T47D (cell line): Measurements from ENCODE around the gene RBM24.
A peak's percentile ranks its signal among the peaks of the same experiment; 100 is the strongest.
"Not testable (repeated sequence)": the region's sequence is repeated elsewhere in the genome, so short reads cannot be mapped to it uniquely, and the experiment has no call there.

ENCODE experiments used
- DNase-seq, 2 experiments: peaks; one replicate each; pipeline versions ENCODE4 v3.0.0 to v3.0.0-alpha.2; 2011 to 2012; ENCODE audit warnings: low read depth in 1 of 2, low spot score in 1 of 2
- JUND ChIP-seq: IDR thresholded peaks from 2 replicates; pipeline ENCODE4 v1.6.1; 2012; ENCODE audit warnings: low read depth
- in situ Hi-C: cut with HindIII; loops from 2 replicates; pipeline ENCODE4 v1.10.0; 2016; ENCODE audit warnings: low sequenced_read_pairs, low pct_unique_long_range_greater_than_20kb

The RBM24 gene

DNA sequence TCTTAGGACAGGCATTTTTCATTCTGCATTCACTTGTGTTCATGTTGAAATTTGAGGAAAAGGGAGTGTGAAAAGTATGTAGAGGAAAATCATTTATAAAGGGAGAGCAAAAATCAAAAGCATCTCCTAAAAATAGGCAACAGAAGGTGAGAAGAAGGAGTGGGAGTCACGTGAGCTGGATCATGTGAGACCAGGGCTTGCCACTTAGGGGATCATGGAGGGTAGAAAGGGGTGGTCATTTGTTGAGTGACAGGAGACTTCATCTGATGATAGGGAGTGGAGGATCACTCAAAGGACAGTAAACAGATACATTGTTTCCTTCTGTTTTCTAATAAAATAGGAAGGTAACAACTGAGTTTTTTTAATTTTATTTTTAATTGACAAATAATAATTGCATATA lies 17.1 kb downstream of the RBM24 start:
- no peak for TF ChIP-seq JUND

DNA sequence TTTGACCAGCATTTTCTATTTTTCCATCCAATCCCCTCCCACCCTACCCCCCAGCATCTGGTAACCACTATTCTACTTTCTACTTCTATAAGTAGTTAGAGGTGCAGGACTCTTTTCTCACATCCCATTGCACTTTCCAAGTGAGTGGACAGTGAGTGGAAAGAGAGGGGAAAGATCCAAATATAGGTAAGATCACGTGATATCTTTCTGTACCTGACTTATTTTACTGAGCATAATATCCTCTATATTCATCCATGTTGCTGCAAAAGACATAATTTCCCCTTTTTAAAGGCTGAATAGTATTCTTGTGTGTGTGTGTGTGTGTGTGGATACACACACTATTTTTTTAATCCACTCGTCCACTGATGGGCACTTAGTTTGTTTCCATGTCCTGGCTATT lies 18.1 kb downstream of the RBM24 start:
- in situ Hi-C loops, result no loop called here
- DNase-seq, result no peak
- no peak for TF ChIP-seq JUND

More for the DNA sequence above, 17.1 kb downstream of the RBM24 start:
- in situ Hi-C loops, result no loop called here
- DNase-seq, result no peak

DNA sequence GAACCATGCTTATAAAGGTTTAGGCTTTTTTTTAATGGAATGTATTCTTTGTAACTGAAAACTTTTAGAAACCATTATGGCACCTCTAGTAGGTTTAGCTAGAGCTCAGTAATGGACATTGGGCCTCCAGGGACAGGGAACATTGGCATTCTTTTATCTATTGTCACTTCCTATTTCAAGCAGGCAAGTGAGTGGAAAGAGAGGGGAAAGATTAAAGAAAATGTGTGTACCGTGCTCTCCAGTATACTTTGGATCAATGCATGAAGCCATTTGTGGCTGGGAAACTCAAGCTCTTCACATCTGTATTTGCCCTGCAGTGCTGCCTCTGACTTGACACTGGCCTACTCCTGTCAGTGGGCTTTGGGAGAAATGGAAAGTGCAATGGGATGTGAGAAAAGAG lies 18.6 kb downstream of the RBM24 start:
- DNase-seq, result no peak
- in situ Hi-C loops, result no loop called here
- no peak for TF ChIP-seq JUND

DNA sequence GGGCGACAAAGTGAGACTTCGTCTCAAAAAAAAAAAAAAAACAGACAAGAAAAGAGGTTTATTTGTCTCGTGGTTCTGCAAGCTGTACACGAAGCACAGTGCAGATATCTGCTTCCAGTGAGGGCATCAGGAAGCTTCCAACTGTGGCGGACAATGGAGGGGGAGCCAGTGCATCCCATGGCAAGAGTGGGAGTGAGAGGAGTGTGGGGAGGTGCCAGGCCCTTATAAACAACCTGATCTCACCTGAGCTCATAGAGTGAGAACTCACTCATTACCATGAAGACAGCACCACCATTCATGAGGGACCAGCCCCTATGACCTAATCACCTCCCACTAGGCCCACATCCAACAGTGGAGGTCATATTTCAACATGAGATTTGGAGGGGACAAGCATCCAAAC lies 19.5 kb downstream of the RBM24 start:
- no peak for DNase-seq
- TF ChIP-seq JUND, result no peak
- in situ Hi-C loops, result no loop called here

DNA sequence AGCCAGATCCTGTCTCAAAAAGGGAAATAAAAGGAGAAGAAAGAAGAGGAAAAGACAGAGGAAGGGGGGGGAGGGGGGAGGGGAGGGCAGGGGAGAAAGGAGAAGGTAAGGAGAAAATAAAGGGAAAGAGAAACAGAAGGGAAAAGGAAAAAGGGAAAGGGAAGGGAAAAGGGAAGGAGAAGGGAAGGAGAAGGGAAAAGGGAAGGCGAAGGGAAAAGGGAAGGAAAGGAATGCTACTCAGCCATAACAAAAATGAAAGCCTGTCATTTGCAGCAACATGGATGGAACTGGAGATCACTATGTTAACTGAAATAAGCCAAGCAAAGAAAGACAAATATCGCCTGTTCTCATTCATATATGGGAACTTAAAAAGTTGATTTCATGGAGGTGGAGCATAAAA lies 22.3 kb downstream of the RBM24 start:
- DNase-seq, result no peak
- no peak for TF ChIP-seq JUND
- in situ Hi-C loops, result no loop called here

DNA sequence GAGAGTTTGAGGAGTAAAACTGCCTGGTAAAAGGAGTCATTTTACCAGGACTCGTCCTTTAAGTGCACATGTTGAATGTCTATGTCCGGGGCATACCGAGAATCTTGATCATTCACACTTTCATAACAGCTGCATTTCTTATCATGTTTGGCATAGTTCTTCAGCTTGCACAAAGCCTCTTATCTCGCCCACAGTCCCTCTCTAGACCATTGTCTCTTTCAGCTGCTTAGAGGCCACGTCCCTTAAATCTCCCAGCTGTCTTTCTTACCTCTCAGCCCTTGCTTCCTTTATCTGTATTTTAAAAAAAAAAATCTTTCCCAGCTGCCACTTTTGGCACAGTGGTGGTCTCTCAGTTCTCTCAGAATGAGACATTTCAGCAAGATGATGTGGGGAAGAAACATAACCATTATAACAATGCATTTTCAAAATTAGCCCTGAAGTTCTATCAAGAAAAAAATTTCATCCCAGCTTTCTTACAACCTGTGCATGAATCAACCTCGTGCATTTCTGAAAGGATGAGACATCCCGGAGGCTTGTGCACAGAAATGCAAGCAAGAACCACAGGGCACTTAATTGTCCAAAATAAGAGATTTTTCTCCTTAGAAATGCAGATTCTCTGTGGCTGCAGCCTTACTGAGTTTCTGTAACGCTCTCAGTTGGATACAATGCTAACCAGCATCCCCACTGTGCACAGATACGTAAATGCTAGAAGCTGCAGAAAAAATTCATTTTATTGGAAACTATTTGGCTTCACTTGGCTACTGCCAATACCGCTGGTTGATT lies 24.2 kb downstream of the RBM24 start:
- no peak for DNase-seq
- no peak for TF ChIP-seq JUND
- in situ Hi-C loops, result no loop called here

DNA sequence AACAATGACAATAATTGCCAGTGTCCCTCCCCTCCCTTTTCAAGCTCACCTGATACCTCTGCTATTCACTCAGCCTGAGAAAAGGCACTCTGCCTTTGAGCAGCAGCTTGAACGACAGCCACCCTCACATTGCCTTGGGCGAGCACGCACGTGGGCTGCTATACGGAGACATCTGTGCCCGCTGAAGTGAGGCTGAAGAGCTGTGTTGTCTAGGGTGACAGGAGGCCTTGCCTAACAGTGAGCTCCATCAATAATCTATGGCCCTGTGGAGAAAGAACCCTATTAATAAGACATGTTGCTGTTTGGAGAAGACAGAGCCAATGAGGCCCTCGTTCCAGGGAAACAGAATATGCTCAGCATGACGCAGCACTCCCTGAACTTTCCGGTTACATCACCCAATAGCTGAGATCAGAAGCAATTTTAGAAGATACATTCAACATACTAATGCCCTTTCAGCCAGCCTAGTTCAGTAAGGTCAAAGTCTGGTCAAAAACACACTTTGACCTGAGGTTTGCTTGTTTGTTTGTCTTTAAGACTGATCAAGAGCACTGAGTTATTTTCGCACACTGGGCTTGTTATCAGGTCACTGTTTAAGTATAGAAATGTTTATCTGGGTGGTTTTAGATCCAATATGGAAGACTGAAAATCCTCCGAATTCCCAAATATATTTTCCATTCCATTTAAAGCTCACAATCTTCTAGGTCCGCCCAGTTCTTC lies 30.6 kb downstream of the RBM24 start:
- no peak for DNase-seq
- in situ Hi-C loops, result no loop called here
- TF ChIP-seq JUND, result no peak

DNA sequence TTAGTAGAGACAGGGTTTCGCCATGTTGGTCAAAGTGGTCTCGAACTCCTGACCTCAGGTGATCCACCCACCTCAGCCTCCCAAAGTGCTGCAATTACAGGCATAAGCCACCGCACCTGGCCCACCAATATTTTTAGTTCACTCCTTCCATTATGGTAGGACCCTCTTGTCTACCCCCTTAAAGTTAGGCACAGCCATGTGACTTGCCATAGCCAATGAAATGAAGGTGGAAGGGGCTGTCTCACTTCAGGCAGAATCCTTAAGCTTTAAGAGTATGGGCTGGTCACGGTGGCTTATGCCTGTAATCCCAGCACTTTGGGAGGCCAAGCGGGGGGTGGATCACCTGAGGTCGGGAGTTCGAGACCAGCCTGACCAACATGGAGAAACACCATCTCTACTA lies 32.1 kb downstream of the RBM24 start:
- in situ Hi-C loops, DNase-seq: not testable (repeated sequence)

DNA sequence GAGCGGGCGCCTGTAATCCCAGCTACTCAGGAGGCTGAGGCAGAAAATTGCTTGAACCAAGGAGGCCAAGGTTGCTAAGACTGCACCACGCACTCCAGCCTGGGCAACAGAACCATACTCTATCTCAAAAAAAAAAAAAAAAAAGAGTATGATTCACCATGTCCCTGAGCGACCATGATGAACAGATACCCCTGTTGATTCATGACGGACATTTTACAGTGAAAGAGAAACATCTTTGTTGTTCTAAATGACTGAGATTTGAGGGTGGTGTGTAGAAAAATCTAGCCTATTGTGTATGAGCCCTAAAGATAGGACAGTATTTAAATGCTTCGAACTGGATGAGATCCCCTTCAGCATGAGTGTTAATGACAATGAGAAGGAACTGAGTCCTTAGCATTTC lies 32.8 kb downstream of the RBM24 start:
- TF ChIP-seq JUND, result no peak
- in situ Hi-C loops, result no loop called here
- no peak for DNase-seq

DNA sequence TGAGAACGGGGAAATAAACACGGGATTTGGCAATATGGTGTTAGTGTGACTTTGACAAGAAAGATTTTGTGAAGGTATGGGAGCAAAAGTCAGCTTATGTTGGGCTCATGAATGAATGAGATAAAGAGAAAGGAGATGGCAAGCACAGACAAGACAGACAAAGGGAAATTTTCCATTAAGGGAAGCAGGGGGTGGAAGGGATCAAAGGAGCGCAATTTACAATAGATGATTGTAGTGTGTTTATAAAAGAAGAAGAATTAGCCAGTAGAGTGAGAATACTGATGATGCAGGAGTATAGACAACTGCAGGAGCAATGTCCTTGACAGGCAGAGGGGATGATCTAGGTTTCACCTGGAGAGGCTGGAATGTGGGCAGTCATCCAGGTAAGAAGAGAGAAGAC lies 34.1 kb downstream of the RBM24 start:
- peak in 1 of 2 experiments; percentile 35 for DNase-seq
- in situ Hi-C loops, result no loop called here
- TF ChIP-seq JUND, result no peak

DNA sequence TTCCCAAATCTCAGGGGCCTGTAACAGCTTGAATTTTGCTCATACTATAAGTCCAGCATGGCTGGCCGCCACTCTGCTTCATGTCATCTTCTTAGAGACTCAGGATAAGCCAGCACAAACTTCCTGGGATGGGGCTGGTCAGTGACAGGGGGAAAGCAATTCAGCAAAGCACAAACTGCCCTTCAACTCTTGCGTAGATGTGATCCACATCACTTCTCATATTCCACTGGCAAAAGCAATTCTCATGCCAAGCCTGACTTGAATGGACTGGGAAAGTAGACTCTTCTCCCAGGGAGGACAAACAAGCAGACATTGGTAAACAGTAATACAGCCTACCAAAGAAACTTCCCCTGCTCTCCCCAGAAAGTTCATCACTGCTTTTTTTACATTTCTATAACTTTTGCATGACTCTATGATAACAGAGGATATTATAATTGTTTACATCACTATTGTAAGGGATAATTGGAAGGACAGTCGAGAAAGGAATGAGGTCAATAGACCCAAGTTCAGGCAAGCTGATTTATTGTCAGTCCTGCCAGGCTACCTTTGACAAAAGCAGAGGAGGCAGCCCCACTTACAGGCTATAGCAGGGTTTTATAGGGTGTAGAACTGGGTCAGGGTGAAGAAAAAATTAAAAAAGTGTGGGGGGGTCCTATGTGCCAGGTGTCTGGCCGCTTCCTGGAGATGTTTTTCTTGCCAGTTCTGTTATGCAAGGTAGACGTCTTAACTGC lies 37.4 kb downstream of the RBM24 start:
- in situ Hi-C loops, result no loop called here
- TF ChIP-seq JUND, result no peak

DNA sequence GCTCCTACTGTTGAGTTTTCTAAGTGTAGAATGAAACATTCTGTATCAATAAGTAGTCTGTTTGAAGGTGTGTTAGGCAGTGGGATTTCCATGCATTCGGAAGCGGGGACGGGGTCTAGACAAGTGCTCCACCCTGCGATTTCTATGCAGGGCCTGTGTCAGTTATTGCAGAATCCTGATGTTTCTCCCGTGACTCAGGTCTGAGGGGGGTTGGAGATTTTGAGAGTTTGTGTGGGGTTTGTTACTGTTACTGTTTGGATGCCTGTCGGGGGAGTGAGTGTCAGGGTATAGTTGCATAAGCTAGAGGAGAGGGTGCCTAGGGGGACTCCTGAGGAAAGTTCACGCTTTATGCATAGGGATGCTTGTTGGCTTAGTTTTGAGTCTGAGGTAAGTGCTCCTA lies 39.1 kb downstream of the RBM24 start:
- in situ Hi-C loops, DNase-seq: not testable (repeated sequence)

More for the DNA sequence above, 37.4 kb downstream of the RBM24 start:
- DNase-seq, result peak in 1 of 2 experiments; percentile 15

DNA sequence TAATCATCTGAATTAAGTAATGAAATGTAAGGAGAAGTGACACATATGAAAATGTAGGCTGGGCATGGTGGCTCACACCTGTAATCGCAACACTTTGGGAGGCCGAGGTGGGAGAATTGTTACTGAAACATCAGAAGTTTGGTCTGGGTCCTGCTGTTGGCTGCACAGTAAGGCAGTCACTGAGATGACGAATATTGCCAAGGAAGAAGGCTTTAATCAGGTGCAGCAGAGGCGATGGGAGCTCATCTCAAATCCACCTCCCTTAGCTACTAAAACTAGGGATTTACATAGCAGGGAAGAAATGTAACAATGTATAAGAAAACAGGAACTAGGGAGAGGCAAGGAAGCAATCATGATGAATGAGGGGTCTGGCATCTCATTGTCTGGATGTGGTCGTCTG lies 50.1 kb downstream of the RBM24 start:
- in situ Hi-C loops, result no loop called here
- no peak for TF ChIP-seq JUND

More for the DNA sequence above, 50.1 kb downstream of the RBM24 start:
- DNase-seq, result no peak
